Thoracic aorta (tissue), 2 donors: Measurements from ENCODE around the gene SOX10. TPM values are rescaled to one million over a fixed set of nuclear protein-coding genes. Genes with fewer than 3 reads are reported as not detected.

Experiments
- ATAC-seq: fragments of 150-250 bp; one replicate; pipeline ENCODE4 v1.8.0; 2017; ENCODE audit warnings: low read depth; ENCODE audit not compliant: insufficient number of reproducible peaks, low FRiP score
- DNase-seq: peaks from one replicate; pipeline ENCODE4 v3.0.0-alpha.2; 2020; ENCODE audit warnings: low spot score
- H3K27ac ChIP-seq, 2 donors: fragments of 200-600 bp; sonication (generic); 1 replicate in 1 of 2; 2 replicates in 1 of 2; pipeline ENCODE4 v1.5.1; 2016; ENCODE audit warnings: mild to moderate bottlenecking in 2 of 2, moderate library complexity in 2 of 2
- H3K27me3 ChIP-seq: fragments of 200-600 bp; sonication (generic); replicated peaks from 2 replicates; pipeline ENCODE4 v1.6.0; 2016; ENCODE audit warnings: mild to moderate bottlenecking; ENCODE audit not compliant: insufficient read depth
- H3K36me3 ChIP-seq: fragments of 200-600 bp; sonication (generic); one replicate; pipeline ENCODE4 v1.5.1; 2016
- H3K4me1 ChIP-seq, 2 donors: fragments of 200-600 bp; sonication (generic); 1 replicate in 1 of 2; 2 replicates in 1 of 2; pipeline versions ENCODE4 v1.5.1 to v1.6.0; 2016; ENCODE audit warnings: low read depth in 2 of 2, mild to moderate bottlenecking in 1 of 2; ENCODE audit not compliant: control insufficient read depth in 1 of 2
- H3K4me3 ChIP-seq: fragments of 200-600 bp; sonication (generic); 2 replicates; pipeline ENCODE4 v1.5.1; 2016; ENCODE audit warnings: mild to moderate bottlenecking
- H3K9me3 ChIP-seq: fragments of 200-600 bp; sonication (generic); 2 replicates; pipeline ENCODE4 v1.5.1; 2016
- CTCF ChIP-seq: fragments of 200-600 bp; sonication (generic); IDR thresholded peaks from one replicate; pipeline ENCODE4 v1.5.1; 2019; ENCODE audit warnings: antibody characterized with exemption
- total RNA-seq, 2 donors: library from RNA; depleted of rRNA; stranded (reverse); fragments of >200 nt; gene quantifications; one replicate each; pipeline versions ENCODE4 v1.1.0 to v1.2.3, GENCODE V29; 2016

Gene SOX10
- total RNA-seq, 2 donors from 2014 or later = 0.49 to 0.95 TPM

GRCh38 chr22:37975153-37975552 is 9.2 kb downstream of the SOX10 start:
- no peak for TF ChIP-seq CTCF

GRCh38 chr22:37973271-37974170 is 10.8 kb downstream of the SOX10 start:
- Histone ChIP-seq H3K9me3 (no peaks in the 10 kb centered on the region), H3K4me3 (no peak overlapping the region), H3K27ac (no peak overlapping the region), H3K4me1 (no peaks in the 10 kb centered on the region), H3K27me3 (no peaks in the 10 kb centered on the region), H3K36me3 (no peaks in the 10 kb centered on the region)
- ATAC-seq (no peak), DNase-seq (no peak)
- TF ChIP-seq CTCF = no peak

More at GRCh38 chr22:37975153-37975552, 9.2 kb downstream of the SOX10 start:
- Histone ChIP-seq H3K36me3 (no peaks in the 10 kb centered on the region), H3K9me3 (no peaks in the 10 kb centered on the region), H3K27me3 (no peaks in the 10 kb centered on the region), H3K4me1 (no peaks in the 10 kb centered on the region), H3K4me3 (no peak overlapping the region), H3K27ac (no peak overlapping the region)
- ATAC-seq (no peak), DNase-seq (no peak)

- ATAC-seq (no peak), DNase-seq (no peak)
- H3K36me3 ChIP-seq = peaks cover 4% of the 10 kb centered on the region
- no peak overlapping the region for H3K27ac ChIP-seq
- no peaks in the 10 kb centered on the region for H3K27me3 ChIP-seq
- H3K4me3 ChIP-seq = no peak overlapping the region
- no peaks in the 10 kb centered on the region for H3K4me1 ChIP-seq
- H3K9me3 ChIP-seq = no peaks in the 10 kb centered on the region
- no peak for TF ChIP-seq CTCF
Measured at GRCh38 chr22:37972527-37972926, 11.8 kb downstream of the SOX10 start.

GRCh38 chr22:37971475-37972434 is 12.6 kb downstream of the SOX10 start:
- Histone ChIP-seq H3K9me3 (no peaks in the 10 kb centered on the region), H3K4me1 (no peaks in the 10 kb centered on the region), H3K36me3 (peaks cover 11% of the 10 kb centered on the region), H3K27me3 (no peaks in the 10 kb centered on the region), H3K4me3 (no peak overlapping the region), H3K27ac (no peak overlapping the region)
- DNase-seq = no peak
- TF ChIP-seq CTCF = no peak
- no peak for ATAC-seq

- TF ChIP-seq CTCF = no peak
- Histone ChIP-seq H3K36me3 (peaks cover 14% of the 10 kb centered on the region), H3K9me3 (no peaks in the 10 kb centered on the region), H3K27ac (no peak overlapping the region), H3K4me1 (peaks cover 3 to 5% of the 10 kb centered on the region in 2 donors), H3K4me3 (no peak overlapping the region), H3K27me3 (no peaks in the 10 kb centered on the region)
- DNase-seq (no peak), ATAC-seq (no peak)
Measured at GRCh38 chr22:37970864-37971263, 13.5 kb downstream of the SOX10 start.
